Measurements from ENCODE around the gene PTPRZ1. TPM values are rescaled to one million over a fixed set of nuclear protein-coding genes. Genes with fewer than 3 reads are reported as not detected.

PTPRZ1 gene
- total and polyA plus RNA-seq, 4 donors, result 138 to 736 (median 374) TPM

- no peak for DNase-seq (ENCODE audit: low read depth in 4 of 6, low spot score in 6 of 6)
- H3K9me3 ChIP-seq (ENCODE audit: control insufficient read depth, insufficient read depth, low read length), result no peaks in the 10 kb centered on the region
- H3K27me3 ChIP-seq (ENCODE audit: control insufficient read depth, insufficient read depth, low read length), result no peaks in the 10 kb centered on the region
- H3K36me3 ChIP-seq (ENCODE audit: control insufficient read depth, insufficient read depth, low read length), result no peaks in the 10 kb centered on the region
- no peak overlapping the region for H3K4me3 ChIP-seq (ENCODE audit: low read depth, low read length)
- WGBS (ENCODE audit: insufficient coverage), result no CpG with 5 or more reads among the region's 1 CpG
- no peak overlapping the region for H3K27ac ChIP-seq (ENCODE audit: low read depth, low read length)
- no peaks in the 10 kb centered on the region for H3K4me1 ChIP-seq (ENCODE audit: control insufficient read depth, insufficient read depth, low read length)
Measured at GRCh38 chr7:122018032-122018431, 145.1 kb downstream of the PTPRZ1 start.

GRCh38 chr7:122027058-122027457, 154.1 kb downstream of the PTPRZ1 start:
- H3K4me1 ChIP-seq (ENCODE audit: control insufficient read depth, insufficient read depth, low read length), result no peaks in the 10 kb centered on the region
- H3K4me3 ChIP-seq (ENCODE audit: low read depth, low read length), result no peak overlapping the region
- no peaks in the 10 kb centered on the region for H3K27me3 ChIP-seq (ENCODE audit: control insufficient read depth, insufficient read depth, low read length)
- no peaks in the 10 kb centered on the region for H3K36me3 ChIP-seq (ENCODE audit: control insufficient read depth, insufficient read depth, low read length)
- no peak for DNase-seq (ENCODE audit: low read depth in 4 of 6, low spot score in 6 of 6)
- H3K9me3 ChIP-seq (ENCODE audit: control insufficient read depth, insufficient read depth, low read length), result no peaks in the 10 kb centered on the region
- no peak overlapping the region for H3K27ac ChIP-seq (ENCODE audit: low read depth, low read length)
- WGBS (ENCODE audit: insufficient coverage), result 100% methylated on average over 1 of the region's 2 CpGs

GRCh38 chr7:122033641-122034040, 160.7 kb downstream of the PTPRZ1 start:
- Histone ChIP-seq H3K36me3 (ENCODE audit: control insufficient read depth, insufficient read depth, low read length) (peaks cover 7% of the 10 kb centered on the region), H3K4me3 (ENCODE audit: low read depth, low read length) (no peak overlapping the region), H3K27ac (ENCODE audit: low read depth, low read length) (no peak overlapping the region), H3K4me1 (ENCODE audit: control insufficient read depth, insufficient read depth, low read length) (no peaks in the 10 kb centered on the region), H3K27me3 (ENCODE audit: control insufficient read depth, insufficient read depth, low read length) (no peaks in the 10 kb centered on the region), H3K9me3 (ENCODE audit: control insufficient read depth, insufficient read depth, low read length) (no peaks in the 10 kb centered on the region)
- WGBS (ENCODE audit: insufficient coverage), result no CpG with 5 or more reads among the region's 1 CpG
- no peak for DNase-seq (ENCODE audit: low read depth in 4 of 6, low spot score in 6 of 6)

GRCh38 chr7:122035876-122036275, 162.9 kb downstream of the PTPRZ1 start:
- Histone ChIP-seq H3K27me3 (ENCODE audit: control insufficient read depth, insufficient read depth, low read length) (no peaks in the 10 kb centered on the region), H3K9me3 (ENCODE audit: control insufficient read depth, insufficient read depth, low read length) (no peaks in the 10 kb centered on the region), H3K36me3 (ENCODE audit: control insufficient read depth, insufficient read depth, low read length) (peaks cover 15% of the 10 kb centered on the region), H3K27ac (ENCODE audit: low read depth, low read length) (no peak overlapping the region), H3K4me1 (ENCODE audit: control insufficient read depth, insufficient read depth, low read length) (no peaks in the 10 kb centered on the region), H3K4me3 (ENCODE audit: low read depth, low read length) (no peak overlapping the region)
- 90% methylated on average over 1 of the region's 1 CpG for WGBS (ENCODE audit: insufficient coverage)
- DNase-seq (ENCODE audit: low read depth in 4 of 6, low spot score in 6 of 6), result no peak

GRCh38 chr7:122038134-122038533, 165.2 kb downstream of the PTPRZ1 start:
- Histone ChIP-seq H3K9me3 (ENCODE audit: control insufficient read depth, insufficient read depth, low read length) (no peaks in the 10 kb centered on the region), H3K4me3 (ENCODE audit: low read depth, low read length) (no peak overlapping the region), H3K36me3 (ENCODE audit: control insufficient read depth, insufficient read depth, low read length) (peaks cover 15% of the 10 kb centered on the region), H3K27me3 (ENCODE audit: control insufficient read depth, insufficient read depth, low read length) (no peaks in the 10 kb centered on the region), H3K27ac (ENCODE audit: low read depth, low read length) (no peak overlapping the region), H3K4me1 (ENCODE audit: control insufficient read depth, insufficient read depth, low read length) (no peaks in the 10 kb centered on the region)
- no CpG with 5 or more reads among the region's 3 CpGs for WGBS (ENCODE audit: insufficient coverage)
- no peak for DNase-seq (ENCODE audit: low read depth in 4 of 6, low spot score in 6 of 6)

GRCh38 chr7:122038904-122039303, 165.9 kb downstream of the PTPRZ1 start:
- Histone ChIP-seq H3K27me3 (ENCODE audit: control insufficient read depth, insufficient read depth, low read length) (no peaks in the 10 kb centered on the region), H3K27ac (ENCODE audit: low read depth, low read length) (no peak overlapping the region), H3K36me3 (ENCODE audit: control insufficient read depth, insufficient read depth, low read length) (peaks cover 15% of the 10 kb centered on the region), H3K9me3 (ENCODE audit: control insufficient read depth, insufficient read depth, low read length) (no peaks in the 10 kb centered on the region), H3K4me3 (ENCODE audit: low read depth, low read length) (no peak overlapping the region), H3K4me1 (ENCODE audit: control insufficient read depth, insufficient read depth, low read length) (no peaks in the 10 kb centered on the region)
- DNase-seq (ENCODE audit: low read depth in 4 of 6, low spot score in 6 of 6), result no peak
- no CpG with 5 or more reads among the region's 3 CpGs for WGBS (ENCODE audit: insufficient coverage)

- peaks cover 15% of the 10 kb centered on the region for H3K36me3 ChIP-seq (ENCODE audit: control insufficient read depth, insufficient read depth, low read length)
- H3K27me3 ChIP-seq (ENCODE audit: control insufficient read depth, insufficient read depth, low read length), result no peaks in the 10 kb centered on the region
- WGBS (ENCODE audit: insufficient coverage), result no CpG with 5 or more reads among the region's 3 CpGs
- no peaks in the 10 kb centered on the region for H3K9me3 ChIP-seq (ENCODE audit: control insufficient read depth, insufficient read depth, low read length)
- H3K27ac ChIP-seq (ENCODE audit: low read depth, low read length), result no peak overlapping the region
- H3K4me3 ChIP-seq (ENCODE audit: low read depth, low read length), result no peak overlapping the region
- H3K4me1 ChIP-seq (ENCODE audit: control insufficient read depth, insufficient read depth, low read length), result no peaks in the 10 kb centered on the region
- no peak for DNase-seq (ENCODE audit: low read depth in 4 of 6, low spot score in 6 of 6)
Measured at GRCh38 chr7:122040147-122040546, 167.2 kb downstream of the PTPRZ1 start.

GRCh38 chr7:122046402-122046801, 173.4 kb downstream of the PTPRZ1 start:
- Histone ChIP-seq H3K27ac (ENCODE audit: low read depth, low read length) (no peak overlapping the region), H3K9me3 (ENCODE audit: control insufficient read depth, insufficient read depth, low read length) (no peaks in the 10 kb centered on the region), H3K27me3 (ENCODE audit: control insufficient read depth, insufficient read depth, low read length) (no peaks in the 10 kb centered on the region), H3K4me1 (ENCODE audit: control insufficient read depth, insufficient read depth, low read length) (no peaks in the 10 kb centered on the region), H3K4me3 (ENCODE audit: low read depth, low read length) (no peak overlapping the region), H3K36me3 (ENCODE audit: control insufficient read depth, insufficient read depth, low read length) (peaks cover 16% of the 10 kb centered on the region)
- no peak for DNase-seq (ENCODE audit: low read depth in 4 of 6, low spot score in 6 of 6)
- 87% methylated on average over 3 of the region's 3 CpGs for WGBS (ENCODE audit: insufficient coverage)

- DNase-seq (ENCODE audit: low read depth in 4 of 6, low spot score in 6 of 6), result no peak
- Histone ChIP-seq H3K27ac (ENCODE audit: low read depth, low read length) (no peak overlapping the region), H3K9me3 (ENCODE audit: control insufficient read depth, insufficient read depth, low read length) (no peaks in the 10 kb centered on the region), H3K4me1 (ENCODE audit: control insufficient read depth, insufficient read depth, low read length) (no peaks in the 10 kb centered on the region), H3K36me3 (ENCODE audit: control insufficient read depth, insufficient read depth, low read length) (peaks cover 10% of the 10 kb centered on the region), H3K27me3 (ENCODE audit: control insufficient read depth, insufficient read depth, low read length) (no peaks in the 10 kb centered on the region), H3K4me3 (ENCODE audit: low read depth, low read length) (no peak overlapping the region)
- WGBS (ENCODE audit: insufficient coverage), result no CpG with 5 or more reads among the region's 1 CpG
Measured at GRCh38 chr7:122054393-122054792, 181.4 kb downstream of the PTPRZ1 start.

- Histone ChIP-seq H3K4me1 (ENCODE audit: control insufficient read depth, insufficient read depth, low read length) (no peaks in the 10 kb centered on the region), H3K9me3 (ENCODE audit: control insufficient read depth, insufficient read depth, low read length) (no peaks in the 10 kb centered on the region), H3K27me3 (ENCODE audit: control insufficient read depth, insufficient read depth, low read length) (no peaks in the 10 kb centered on the region), H3K36me3 (ENCODE audit: control insufficient read depth, insufficient read depth, low read length) (peaks cover 9% of the 10 kb centered on the region), H3K4me3 (ENCODE audit: low read depth, low read length) (no peak overlapping the region), H3K27ac (ENCODE audit: low read depth, low read length) (no peak overlapping the region)
- no CpG with 5 or more reads among the region's 1 CpG for WGBS (ENCODE audit: insufficient coverage)
- no peak for DNase-seq (ENCODE audit: low read depth in 4 of 6, low spot score in 6 of 6)
Measured at GRCh38 chr7:122055073-122055472, 182.1 kb downstream of the PTPRZ1 start.

Measured in spinal cord (tissue), 10 donors.